H9 (cell line): ENCODE measurements around the gene ALDH1A2. TPM values are rescaled to one million over a fixed set of nuclear protein-coding genes. Genes with fewer than 3 reads are reported as not detected.

ENCODE experiments used
- DNase-seq: peaks from one replicate; pipeline ENCODE4 v3.0.0-alpha.2; 2017
- H2AFZ ChIP-seq: one replicate; pipeline ENCODE4 v1.6.1; 2013; ENCODE audit warnings: mild to moderate bottlenecking, low read length, control low read depth, moderate library complexity
- H2AK5ac ChIP-seq: 2 replicates; pipeline ENCODE4 v1.6.1; 2013; ENCODE audit warnings: low read length, control low read depth, mixed read lengths; ENCODE audit not compliant: insufficient read length
- H2BK120ac ChIP-seq: one replicate; pipeline ENCODE4 v1.6.1; 2013; ENCODE audit warnings: low read depth, mild to moderate bottlenecking, low read length, control low read depth, inconsistent platforms; ENCODE audit not compliant: poor library complexity, severe bottlenecking
- H2BK12ac ChIP-seq: 2 replicates; pipeline ENCODE4 v1.6.1; 2013; ENCODE audit warnings: low read length, control low read depth, mixed read lengths, low read depth; ENCODE audit not compliant: insufficient read length
- H2BK15ac ChIP-seq: 2 replicates; pipeline ENCODE4 v1.6.1; 2013; ENCODE audit warnings: low read depth, low read length, control low read depth
- H2BK20ac ChIP-seq: one replicate; pipeline ENCODE4 v1.6.1; 2013; ENCODE audit warnings: low read depth, mild to moderate bottlenecking, low read length, control low read depth, inconsistent platforms; ENCODE audit not compliant: poor library complexity, severe bottlenecking
- H2BK5ac ChIP-seq: 2 replicates; pipeline ENCODE4 v1.6.1; 2013; ENCODE audit warnings: low read length, control low read depth, mixed read lengths; ENCODE audit not compliant: insufficient read length
- H3K14ac ChIP-seq: 2 replicates; pipeline ENCODE4 v1.6.1; 2013; ENCODE audit warnings: low read length, control low read depth; ENCODE audit not compliant: insufficient read depth
- H3K18ac ChIP-seq: 2 replicates; pipeline ENCODE4 v1.6.1; 2013; ENCODE audit warnings: low read depth, mild to moderate bottlenecking, mixed read lengths, low read length, control low read depth; ENCODE audit not compliant: insufficient read length
- H3K23ac ChIP-seq: 2 replicates; pipeline ENCODE4 v1.6.1; 2013; ENCODE audit warnings: low read length, control low read depth, mixed read lengths, low read depth; ENCODE audit not compliant: insufficient read length
- H3K23me2 ChIP-seq: 2 replicates; pipeline ENCODE4 v1.6.1; 2013; ENCODE audit warnings: low read depth, mild to moderate bottlenecking, mixed read lengths, low read length, control low read depth; ENCODE audit not compliant: insufficient read length, poor library complexity, severe bottlenecking
- H3K27ac ChIP-seq: 2 replicates; pipeline ENCODE4 v1.5.1; 2013; ENCODE audit warnings: low read length, control low read depth, mixed read lengths, low read depth; ENCODE audit not compliant: insufficient read length
- H3K27me3 ChIP-seq: 2 replicates; pipeline ENCODE4 v1.6.1; 2013; ENCODE audit warnings: low read length, control low read depth, inconsistent platforms; ENCODE audit not compliant: insufficient read depth
- H3K4ac ChIP-seq: 2 replicates; pipeline ENCODE4 v1.6.1; 2013; ENCODE audit warnings: low read depth, mild to moderate bottlenecking, control low read depth, inconsistent platforms, low read length, moderate library complexity
- H3K4me1 ChIP-seq: 2 replicates; pipeline ENCODE4 v1.6.1; 2013; ENCODE audit warnings: low read length, control low read depth, inconsistent platforms; ENCODE audit not compliant: insufficient read depth
- H3K4me2 ChIP-seq: 2 replicates; pipeline ENCODE4 v1.6.1; 2013; ENCODE audit warnings: low read length, control low read depth, mixed read lengths; ENCODE audit not compliant: insufficient read length, insufficient read depth
- H3K56ac ChIP-seq: 2 replicates; pipeline ENCODE4 v1.6.1; 2013; ENCODE audit warnings: low read depth, mild to moderate bottlenecking, mixed read lengths, low read length, control low read depth; ENCODE audit not compliant: insufficient read length
- H3K79me1 ChIP-seq: 2 replicates; pipeline ENCODE4 v1.6.1; 2013; ENCODE audit warnings: low read depth, mild to moderate bottlenecking, moderate library complexity, low read length, control low read depth, inconsistent platforms; ENCODE audit not compliant: insufficient read depth, poor library complexity, severe bottlenecking
- H3K79me2 ChIP-seq: 2 replicates; pipeline ENCODE4 v1.6.1; 2013; ENCODE audit warnings: low read length, control low read depth, inconsistent platforms; ENCODE audit not compliant: insufficient read depth
- H3K9ac ChIP-seq: 2 replicates; pipeline ENCODE4 v1.6.1; 2013; ENCODE audit warnings: low read length, control low read depth, mixed read lengths; ENCODE audit not compliant: insufficient read length; ENCODE audit errors: extremely low read depth
- H3K9me3 ChIP-seq: one replicate; pipeline ENCODE4 v1.6.1; 2013; ENCODE audit warnings: low read depth, low read length, inconsistent platforms; ENCODE audit not compliant: control insufficient read depth
- H3T11ph ChIP-seq: one replicate; pipeline ENCODE4 v1.6.1; 2013; ENCODE audit warnings: mild to moderate bottlenecking, low read length, control low read depth, inconsistent platforms
- H4K20me1 ChIP-seq: one replicate; pipeline ENCODE4 v1.6.1; 2013; ENCODE audit not compliant: control insufficient read depth, insufficient read length, insufficient read depth
- H4K5ac ChIP-seq: 2 replicates; pipeline ENCODE4 v1.6.1; 2013; ENCODE audit warnings: low read depth, mild to moderate bottlenecking, mixed read lengths, low read length, control low read depth; ENCODE audit not compliant: insufficient read length
- H4K8ac ChIP-seq: replicated peaks from 2 replicates; pipeline ENCODE4 v1.6.1; 2013; ENCODE audit warnings: low read length, control low read depth, mixed read lengths, low read depth; ENCODE audit not compliant: insufficient read length
- H4K91ac ChIP-seq: 2 replicates; pipeline ENCODE4 v1.6.1; 2013; ENCODE audit warnings: low read depth, mild to moderate bottlenecking, moderate library complexity, mixed read lengths, low read length, control low read depth; ENCODE audit not compliant: insufficient read length
- H3K27ac Mint-ChIP-seq, 3 experiments: 2 replicates in 2 of 3; 3 replicates in 1 of 3; pipeline ENCODE4 v1.8.0; 2020 to 2021; ENCODE audit warnings: mixed read lengths in 3 of 3, mild to moderate bottlenecking in 1 of 3, moderate library complexity in 1 of 3
- H3K27me3 Mint-ChIP-seq: 2 replicates; pipeline ENCODE4 v1.8.0; 2021; ENCODE audit warnings: low read depth, mild to moderate bottlenecking, moderate library complexity, mixed read lengths
- H3K36me3 Mint-ChIP-seq, 3 experiments: 2 replicates in 2 of 3; 3 replicates in 1 of 3; pipeline ENCODE4 v1.8.0; 2020 to 2021; ENCODE audit warnings: low read depth in 3 of 3, mixed read lengths in 3 of 3; ENCODE audit not compliant: insufficient read depth in 1 of 3
- H3K4me1 Mint-ChIP-seq, 2 experiments: 2 replicates each; pipeline ENCODE4 v1.8.0; 2020; ENCODE audit warnings: mixed read lengths in 2 of 2
- H3K4me3 Mint-ChIP-seq, 2 experiments: 2 replicates in 1 of 2; 3 replicates in 1 of 2; pipeline ENCODE4 v1.8.0; 2020 to 2021; ENCODE audit warnings: mild to moderate bottlenecking in 2 of 2, mixed read lengths in 2 of 2, moderate library complexity in 1 of 2
- H3K9me3 Mint-ChIP-seq, 2 experiments: 2 replicates in 1 of 2; 3 replicates in 1 of 2; pipeline ENCODE4 v1.8.0; 2020; ENCODE audit warnings: mild to moderate bottlenecking in 2 of 2, mixed read lengths in 2 of 2, moderate library complexity in 1 of 2
- WGBS: extraction: QIAGEN DNeasy Blood & Tissue Kit; methylation state at CpG from one replicate; pipeline ENCODE4 v1.1.7; 2013; ENCODE audit warnings: missing lambda C conversion rate, low lambda C conversion rate, mixed read lengths; ENCODE audit not compliant: insufficient read length; ENCODE audit errors: extremely low coverage; 5-methylcytosine and 5-hydroxymethylcytosine counted together
- total RNA-seq: library from RNA; stranded (reverse); gene quantifications from 2 replicates; pipeline ENCODE4 v1.2.1, GENCODE V29; 2021
- TF ChIP-seq, protein P1 (sequence below): fragments of 200-600 bp; sonication (generic); conservative IDR thresholded peaks from 3 replicates; pipeline ENCODE4 v1.8.0; 2021; ENCODE audit warnings: antibody characterized with exemption, mild to moderate bottlenecking

ALDH1A2 gene
- total RNA-seq, 1 experiment from 2014 or later = 0.72 TPM

DNA sequence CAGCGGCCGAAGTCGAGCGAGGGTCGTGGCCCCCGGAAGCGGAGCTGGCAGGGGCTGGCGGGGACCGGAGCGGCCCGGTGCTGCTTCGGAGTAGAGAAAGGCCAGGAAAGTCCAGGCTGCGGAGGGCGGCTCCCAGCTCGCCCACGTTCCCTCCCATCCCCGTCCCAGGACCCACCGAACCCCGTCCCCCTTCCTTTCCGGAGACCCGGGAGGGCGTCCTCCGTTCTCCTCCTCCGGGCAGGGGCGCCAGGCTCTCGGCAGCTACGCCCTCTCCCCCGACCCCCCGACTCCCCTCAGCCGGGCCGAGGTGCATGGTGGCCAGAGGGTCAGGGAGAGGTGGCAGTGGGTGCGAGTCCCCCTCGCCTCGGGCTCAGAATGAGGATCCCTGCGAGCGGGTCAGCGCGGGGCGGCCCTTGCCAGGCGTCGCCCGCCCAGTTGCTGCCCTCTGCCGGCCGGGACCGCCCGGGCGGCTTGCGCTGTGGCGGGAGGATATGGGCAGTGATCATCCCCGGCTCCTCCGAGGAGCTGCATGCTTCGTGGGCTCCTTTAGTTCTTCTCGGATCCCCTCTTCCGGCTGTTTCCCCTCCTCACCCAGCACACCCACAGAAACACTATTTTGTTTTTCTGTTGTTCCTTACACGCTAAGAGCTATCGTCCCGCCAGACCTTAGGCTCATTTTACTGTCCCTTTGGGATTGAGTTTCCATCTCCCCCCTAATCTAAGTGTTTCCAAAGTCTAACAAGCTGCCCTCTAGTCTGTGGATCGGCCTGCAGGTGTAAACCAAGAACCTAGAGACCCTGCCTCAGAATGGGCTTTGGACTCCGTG is 744 bp upstream of the ALDH1A2 start:
- no peak overlapping the region for H4K5ac ChIP-seq
- no peak overlapping the region for H3T11ph ChIP-seq
- H4K8ac ChIP-seq = no peak overlapping the region
- WGBS = no CpG with 5 or more reads among the region's 59 CpGs
- no peak overlapping the region for H3K27ac ChIP-seq
- Mint-ChIP-seq H3K9me3 (peaks cover 0 to 9% of the 10 kb centered on the region in 2 experiments; a peak in 1 of 5 replicates), H3K27me3 (peaks cover 81% of the 10 kb centered on the region), H3K4me3 (peak overlapping the region; percentile 44 to 68), H3K36me3 (no peaks in the 10 kb centered on the region), H3K27ac (no peak overlapping the region), H3K4me1 (peaks cover 14 to 18% of the 10 kb centered on the region in 2 experiments)
- no peak overlapping the region for H2BK15ac ChIP-seq
- no peak overlapping the region for H3K14ac ChIP-seq
- no peak overlapping the region for H3K23ac ChIP-seq
- DNase-seq = peak; percentile 78
- no peak overlapping the region for H3K56ac ChIP-seq
- no peaks in the 10 kb centered on the region for H3K79me2 ChIP-seq
- H3K4ac ChIP-seq = no peak overlapping the region
- H2BK20ac ChIP-seq = no peak overlapping the region
- peaks cover 12% of the 10 kb centered on the region for H3K23me2 ChIP-seq
- H2AK5ac ChIP-seq = no peak overlapping the region
- no peaks in the 10 kb centered on the region for H4K20me1 ChIP-seq
- no peaks in the 10 kb centered on the region for H3K79me1 ChIP-seq
- no peak overlapping the region for H2BK120ac ChIP-seq
- H3K9me3 ChIP-seq = no peaks in the 10 kb centered on the region
- peak overlapping the region; percentile 21 for H3K4me2 ChIP-seq
- no peak overlapping the region for H3K18ac ChIP-seq
- no peak overlapping the region for H4K91ac ChIP-seq
- no peak overlapping the region for H2BK12ac ChIP-seq
- TF ChIP-seq, protein P1, sequence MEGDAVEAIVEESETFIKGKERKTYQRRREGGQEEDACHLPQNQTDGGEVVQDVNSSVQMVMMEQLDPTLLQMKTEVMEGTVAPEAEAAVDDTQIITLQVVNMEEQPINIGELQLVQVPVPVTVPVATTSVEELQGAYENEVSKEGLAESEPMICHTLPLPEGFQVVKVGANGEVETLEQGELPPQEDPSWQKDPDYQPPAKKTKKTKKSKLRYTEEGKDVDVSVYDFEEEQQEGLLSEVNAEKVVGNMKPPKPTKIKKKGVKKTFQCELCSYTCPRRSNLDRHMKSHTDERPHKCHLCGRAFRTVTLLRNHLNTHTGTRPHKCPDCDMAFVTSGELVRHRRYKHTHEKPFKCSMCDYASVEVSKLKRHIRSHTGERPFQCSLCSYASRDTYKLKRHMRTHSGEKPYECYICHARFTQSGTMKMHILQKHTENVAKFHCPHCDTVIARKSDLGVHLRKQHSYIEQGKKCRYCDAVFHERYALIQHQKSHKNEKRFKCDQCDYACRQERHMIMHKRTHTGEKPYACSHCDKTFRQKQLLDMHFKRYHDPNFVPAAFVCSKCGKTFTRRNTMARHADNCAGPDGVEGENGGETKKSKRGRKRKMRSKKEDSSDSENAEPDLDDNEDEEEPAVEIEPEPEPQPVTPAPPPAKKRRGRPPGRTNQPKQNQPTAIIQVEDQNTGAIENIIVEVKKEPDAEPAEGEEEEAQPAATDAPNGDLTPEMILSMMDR = peak; percentile 93
- no peak overlapping the region for H2BK5ac ChIP-seq
- no peak overlapping the region for H3K9ac ChIP-seq
- H3K4me1 ChIP-seq = no peaks in the 10 kb centered on the region
- peaks cover 44% of the 10 kb centered on the region for H3K27me3 ChIP-seq
- no peak overlapping the region for H2AFZ ChIP-seq
